Measurements from ENCODE around the gene EID2B. TPM values are rescaled to one million over a fixed set of nuclear protein-coding genes. Genes with fewer than 3 reads are reported as not detected.

The EID2B gene
- polyA plus RNA-seq, 2 of the 4 experiments (the other 2 are of a cell fraction): 9.3 to 10.9 TPM

- TF ChIP-seq, protein P1, sequence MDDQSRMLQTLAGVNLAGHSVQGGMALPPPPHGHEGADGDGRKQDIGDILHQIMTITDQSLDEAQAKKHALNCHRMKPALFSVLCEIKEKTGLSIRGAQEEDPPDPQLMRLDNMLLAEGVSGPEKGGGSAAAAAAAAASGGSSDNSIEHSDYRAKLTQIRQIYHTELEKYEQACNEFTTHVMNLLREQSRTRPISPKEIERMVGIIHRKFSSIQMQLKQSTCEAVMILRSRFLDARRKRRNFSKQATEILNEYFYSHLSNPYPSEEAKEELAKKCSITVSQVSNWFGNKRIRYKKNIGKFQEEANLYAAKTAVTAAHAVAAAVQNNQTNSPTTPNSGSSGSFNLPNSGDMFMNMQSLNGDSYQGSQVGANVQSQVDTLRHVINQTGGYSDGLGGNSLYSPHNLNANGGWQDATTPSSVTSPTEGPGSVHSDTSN (IDR thresholded peaks at IDR 0.05): no peak
- TF ChIP-seq HES2 (IDR thresholded peaks at IDR 0.05): no peak
Measured at GRCh38 chr19:39555883-39556282, 23.2 kb upstream of the EID2B start (continued).

DNA sequence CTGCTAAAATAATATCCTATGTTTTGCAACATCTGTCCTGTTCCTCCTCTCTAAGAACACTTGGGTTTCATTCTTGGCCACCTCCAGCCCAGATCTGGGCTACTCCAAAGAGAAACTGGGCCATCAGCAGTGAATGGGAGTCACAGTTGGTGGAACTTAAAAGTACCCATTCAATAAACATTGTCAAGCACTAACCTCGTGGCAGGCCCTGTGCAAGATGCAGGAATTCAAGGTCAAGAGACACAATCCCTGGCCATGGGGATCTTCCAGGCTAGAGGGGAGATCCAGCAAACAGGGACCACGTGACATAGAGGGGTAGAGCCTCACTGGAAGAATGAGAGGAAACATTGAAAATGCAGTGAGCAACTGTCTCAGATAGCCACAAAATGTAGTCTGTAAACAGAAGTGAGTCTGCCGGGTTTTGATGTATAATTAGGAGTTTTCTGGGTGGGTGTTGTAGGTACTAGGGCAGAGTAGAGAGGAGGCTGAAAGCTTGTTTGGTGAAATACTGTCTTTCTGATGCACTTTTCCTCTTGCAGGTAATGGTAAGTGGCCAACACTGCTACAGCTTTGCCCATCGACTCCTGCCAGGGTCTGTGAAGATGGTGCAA is 22.2 kb upstream of the EID2B start:
- ATAC-seq: no peak
- Histone ChIP-seq H3K9me3 (no peaks in the 10 kb centered on the region), H3K4me2 (no peak overlapping the region), H3K4me3 (no peak overlapping the region), H3K4me1 (no peaks in the 10 kb centered on the region), H3K27ac (no peak overlapping the region)
- peak; percentile 72 for FAIRE-seq
- ChIA-PET POLR2A (no interaction called here), CTCF (interaction anchor here (0.9 to 25.5 kb wide), 8 partner anchors 8 to 289 kb away, joined by 3 to 585 read pairs (median 8); partner anchors contain the start of gene EID2B)
- TF ChIP-seq PHF8 (IDR thresholded peaks at IDR 0.05; ENCODE audit: borderline replicate concordance, low read depth) (no peak), SMC3 (IDR thresholded peaks at IDR 0.05) (no peak), USF2 (IDR thresholded peaks at IDR 0.05) (peak; percentile 39), NR3C1 (IDR thresholded peaks at IDR 0.05) (no peak)
- no peak for DNase-seq (ENCODE audit: low read depth in 1 of 2, low spot score in 1 of 2)
- WGBS (ENCODE audit: missing lambda C conversion rate): 30% methylated on average over 4 of the region's 4 CpGs

- ATAC-seq (no peak), FAIRE-seq (no peak), DNase-seq (ENCODE audit: low read depth in 1 of 2, low spot score in 1 of 2) (no peak)
- no peak overlapping the region for H3K4me3 ChIP-seq
- H3K27ac ChIP-seq: no peak overlapping the region
- H3K9me3 ChIP-seq: no peaks in the 10 kb centered on the region
- CTCF ChIA-PET: interaction anchor here (0.9 to 25.5 kb wide), 18 partner anchors 10 to 147 kb away, joined by 3 to 585 read pairs (median 4); partner anchors contain the start of genes EID2 and EID2B
- TF ChIP-seq RCOR1 (IDR thresholded peaks at IDR 0.05; ENCODE audit: low read depth, low read length) (no peak), EP300 (IDR thresholded peaks at IDR 0.05) (no peak), NFE2L2 (conservative IDR thresholded peaks at IDR 0.05; ENCODE audit: low read length) (no peak), RARB (CRISPR knock-in tag; IDR thresholded peaks at IDR 0.05) (no peak), CBX2 (IDR thresholded peaks at IDR 0.05; ENCODE audit: borderline replicate concordance, low read depth) (no peak), EHF (CRISPR knock-in tag; IDR thresholded peaks at IDR 0.05) (no peak), RNF2 (IDR thresholded peaks at IDR 0.05; ENCODE audit: borderline replicate concordance, low read depth) (no peak), ZNF302 (CRISPR knock-in tag; IDR thresholded peaks at IDR 0.05) (no peak)
- TF ChIP-seq, protein P2, sequence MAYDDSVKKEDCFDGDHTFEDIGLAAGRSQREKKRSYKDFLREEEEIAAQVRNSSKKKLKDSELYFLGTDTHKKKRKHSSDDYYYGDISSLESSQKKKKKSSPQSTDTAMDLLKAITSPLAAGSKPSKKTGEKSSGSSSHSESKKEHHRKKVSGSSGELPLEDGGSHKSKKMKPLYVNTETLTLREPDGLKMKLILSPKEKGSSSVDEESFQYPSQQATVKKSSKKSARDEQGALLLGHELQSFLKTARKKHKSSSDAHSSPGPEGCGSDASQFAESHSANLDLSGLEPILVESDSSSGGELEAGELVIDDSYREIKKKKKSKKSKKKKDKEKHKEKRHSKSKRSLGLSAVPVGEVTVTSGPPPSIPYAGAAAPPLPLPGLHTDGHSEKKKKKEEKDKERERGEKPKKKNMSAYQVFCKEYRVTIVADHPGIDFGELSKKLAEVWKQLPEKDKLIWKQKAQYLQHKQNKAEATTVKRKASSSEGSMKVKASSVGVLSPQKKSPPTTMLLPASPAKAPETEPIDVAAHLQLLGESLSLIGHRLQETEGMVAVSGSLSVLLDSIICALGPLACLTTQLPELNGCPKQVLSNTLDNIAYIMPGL (CRISPR knock-in tag; IDR thresholded peaks at IDR 0.05; ENCODE audit: borderline replicate concordance): no peak
- 34% methylated on average over 7 of the region's 7 CpGs for WGBS (ENCODE audit: missing lambda C conversion rate)
- no peak overlapping the region for H3K4me2 ChIP-seq
- POLR2A ChIA-PET: interaction anchor here (1.7 kb wide), 1 partner anchor 117 kb away, joined by 3 read pairs; the partner anchor contains the start of gene RPS16
- no peaks in the 10 kb centered on the region for H3K4me1 ChIP-seq
Measured at GRCh38 chr19:39553082-39553652, 20.5 kb upstream of the EID2B start.

- H3K9me3 ChIP-seq: no peaks in the 10 kb centered on the region
- no peak overlapping the region for H3K27ac ChIP-seq
- WGBS (ENCODE audit: missing lambda C conversion rate): 62% methylated on average over 5 of the region's 5 CpGs
- ChIA-PET CTCF (interaction anchor here (0.7 to 25.5 kb wide), 26 partner anchors 9 to 685 kb away, joined by 3 to 585 read pairs (median 8); partner anchors contain the start of genes EID2 and EID2B), POLR2A (no interaction called here)
- no peaks in the 10 kb centered on the region for H3K4me1 ChIP-seq
- FAIRE-seq (peak; percentile 18), ATAC-seq (no peak), DNase-seq (ENCODE audit: low read depth in 1 of 2, low spot score in 1 of 2) (no peak)
- no peak overlapping the region for H3K4me3 ChIP-seq
- H3K4me2 ChIP-seq: no peak overlapping the region
- TF ChIP-seq PHF8 (IDR thresholded peaks at IDR 0.05; ENCODE audit: borderline replicate concordance, low read depth) (no peak), HDAC2 (IDR thresholded peaks at IDR 0.05) (no peak), TFCP2L1 (CRISPR knock-in tag; IDR thresholded peaks at IDR 0.05) (no peak), TP53 (CRISPR knock-in tag; IDR thresholded peaks at IDR 0.05) (no peak), FOSL2 (IDR thresholded peaks at IDR 0.05) (no peak), FOSL2 (CRISPR knock-in tag; IDR thresholded peaks at IDR 0.05) (no peak), KDM5A (IDR thresholded peaks at IDR 0.05) (no peak), E2F6 (IDR thresholded peaks at IDR 0.05; ENCODE audit: borderline replicate concordance, low read depth) (no peak), POLR2AphosphoS2 (conservative IDR thresholded peaks at IDR 0.05; ENCODE audit: low read length) (no peak), CBX8 (IDR thresholded peaks at IDR 0.05) (no peak), POLR2A (IDR thresholded peaks at IDR 0.05; ENCODE audit: low read length) (no peak), HOXB5 (CRISPR knock-in tag; IDR thresholded peaks at IDR 0.05) (no peak)
- TF ChIP-seq, protein P1 (IDR thresholded peaks at IDR 0.05): no peak
Measured at GRCh38 chr19:39550197-39550596, 17.5 kb upstream of the EID2B start.
